Measurements from ENCODE around the gene CRB3.

DNA sequence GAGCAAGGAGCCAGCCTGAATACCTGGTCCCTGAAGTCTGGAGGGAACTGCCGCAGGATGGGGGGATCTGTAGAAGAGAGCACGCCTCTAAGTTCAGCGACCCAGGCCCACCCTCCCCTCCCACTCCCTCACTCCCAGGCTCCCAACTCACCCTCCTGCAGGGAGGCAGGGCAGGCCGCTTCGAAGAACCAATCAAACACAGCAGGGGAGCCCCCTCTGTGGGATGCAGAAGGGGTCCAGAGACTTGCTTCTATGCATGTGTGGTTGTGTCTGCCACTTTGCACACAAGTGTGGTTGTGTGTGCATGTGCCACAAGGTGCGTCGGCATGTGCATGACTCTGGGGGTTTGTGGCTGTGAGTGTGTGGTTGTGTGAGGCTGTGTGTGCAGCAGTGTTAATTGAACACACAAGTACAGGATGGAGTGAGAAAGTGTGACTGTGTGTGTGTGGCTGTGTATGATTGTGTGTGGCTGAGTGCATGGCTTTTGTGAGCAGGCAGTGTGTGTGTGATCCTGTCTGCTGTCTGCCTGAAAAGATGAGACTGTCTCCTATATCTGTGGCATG is 15.8 kb downstream of the CRB3 start:
- TF ChIP-seq, protein P1, sequence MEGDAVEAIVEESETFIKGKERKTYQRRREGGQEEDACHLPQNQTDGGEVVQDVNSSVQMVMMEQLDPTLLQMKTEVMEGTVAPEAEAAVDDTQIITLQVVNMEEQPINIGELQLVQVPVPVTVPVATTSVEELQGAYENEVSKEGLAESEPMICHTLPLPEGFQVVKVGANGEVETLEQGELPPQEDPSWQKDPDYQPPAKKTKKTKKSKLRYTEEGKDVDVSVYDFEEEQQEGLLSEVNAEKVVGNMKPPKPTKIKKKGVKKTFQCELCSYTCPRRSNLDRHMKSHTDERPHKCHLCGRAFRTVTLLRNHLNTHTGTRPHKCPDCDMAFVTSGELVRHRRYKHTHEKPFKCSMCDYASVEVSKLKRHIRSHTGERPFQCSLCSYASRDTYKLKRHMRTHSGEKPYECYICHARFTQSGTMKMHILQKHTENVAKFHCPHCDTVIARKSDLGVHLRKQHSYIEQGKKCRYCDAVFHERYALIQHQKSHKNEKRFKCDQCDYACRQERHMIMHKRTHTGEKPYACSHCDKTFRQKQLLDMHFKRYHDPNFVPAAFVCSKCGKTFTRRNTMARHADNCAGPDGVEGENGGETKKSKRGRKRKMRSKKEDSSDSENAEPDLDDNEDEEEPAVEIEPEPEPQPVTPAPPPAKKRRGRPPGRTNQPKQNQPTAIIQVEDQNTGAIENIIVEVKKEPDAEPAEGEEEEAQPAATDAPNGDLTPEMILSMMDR (conservative IDR thresholded peaks at IDR 0.05): no peak
- TF ChIP-seq ZFX (IDR thresholded peaks at IDR 0.05): no peak
